Fibroblast of skin of left biceps (primary cell): ENCODE data around the gene CAPN11.
A peak's percentile ranks its signal among the peaks of the same experiment; 100 is the strongest.

Experiments used
- DNase-seq, 2 experiments: peaks; one replicate each; pipeline ENCODE4 v3.0.0-alpha.2; 2013; ENCODE audit warnings: low read depth in 2 of 2

CAPN11 gene

GRCh38 chr6:44156494-44157151 lies 2.0 kb upstream of the CAPN11 start:
- no peak for DNase-seq

- DNase-seq: no peak
Measured at GRCh38 chr6:44157152-44157521, 1.5 kb upstream of the CAPN11 start.

GRCh38 chr6:44161997-44162338 lies 3.3 kb downstream of the CAPN11 start:
- no peak for DNase-seq

GRCh38 chr6:44162876-44163625 lies 4.4 kb downstream of the CAPN11 start:
- DNase-seq: no peak

GRCh38 chr6:44166116-44166515 lies 7.5 kb downstream of the CAPN11 start:
- no peak for DNase-seq

- no peak for DNase-seq
Measured at GRCh38 chr6:44166591-44167184, 8.1 kb downstream of the CAPN11 start.

GRCh38 chr6:44167567-44167966 lies 8.9 kb downstream of the CAPN11 start:
- DNase-seq: no peak

GRCh38 chr6:44169154-44169553 lies 10.5 kb downstream of the CAPN11 start:
- no peak for DNase-seq

- DNase-seq: no peak
Measured at GRCh38 chr6:44169886-44170570, 11.4 kb downstream of the CAPN11 start.

- no peak for DNase-seq
Measured at GRCh38 chr6:44171899-44172546, 13.4 kb downstream of the CAPN11 start.

- peak; percentile 9 to 23 for DNase-seq
Measured at GRCh38 chr6:44172731-44173500, 14.3 kb downstream of the CAPN11 start.

- DNase-seq: no peak
Measured at GRCh38 chr6:44176130-44176761, 17.6 kb downstream of the CAPN11 start.

- DNase-seq: no peak
Measured at GRCh38 chr6:44176762-44177509, 18.3 kb downstream of the CAPN11 start.

GRCh38 chr6:44177691-44178423 lies 19.2 kb downstream of the CAPN11 start:
- no peak for DNase-seq

GRCh38 chr6:44178424-44179071 lies 19.9 kb downstream of the CAPN11 start:
- DNase-seq: no peak

GRCh38 chr6:44179072-44179536 lies 20.5 kb downstream of the CAPN11 start:
- no peak for DNase-seq

GRCh38 chr6:44179648-44180047 lies 21.0 kb downstream of the CAPN11 start:
- DNase-seq: no peak

GRCh38 chr6:44180406-44180805 lies 21.8 kb downstream of the CAPN11 start:
- no peak for DNase-seq

GRCh38 chr6:44180886-44181285 lies 22.3 kb downstream of the CAPN11 start:
- DNase-seq: no peak
